Caco-2 (cell line): ENCODE data around the gene DMGDH. TPM values are rescaled to one million over a fixed set of nuclear protein-coding genes. Genes with fewer than 3 reads are reported as not detected.

ENCODE experiments used
- BruUV-seq: library from RNA; stranded (reverse); fragments of 400-500 nt; replicated peaks from 2 replicates; lab custom pipeline; 2021; lab: Mats Ljungman, UMichigan
- CTCF ChIA-PET: fragments of 300-600 bp; sonication (Branson Sonifier 250); formaldehyde crosslinking; loops from one replicate; lab custom pipeline; 2022; ENCODE audit warnings: antibody characterized with exemption; lab: Charles Lee
- POLR2A ChIA-PET: fragments of 300-600 bp; sonication (Branson Sonifier 250); formaldehyde crosslinking; loops from one replicate; lab custom pipeline; 2022; ENCODE audit warnings: antibody characterized with exemption; lab: Charles Lee
- DNase-seq, 2 experiments: peaks; one replicate each; pipeline versions ENCODE4 v3.0.0 to v3.0.0-alpha.2; 2020 to 2022
- H3K27me3 ChIP-seq: replicated peaks from 2 replicates; pipeline ENCODE4 v1.6.0; 2011; ENCODE audit warnings: low read length; ENCODE audit not compliant: control insufficient read depth, insufficient read depth
- H3K36me3 ChIP-seq: 2 replicates; pipeline ENCODE4 v1.5.1; 2011; ENCODE audit warnings: low read length; ENCODE audit not compliant: control insufficient read depth, insufficient read depth
- H3K4me1 ChIP-seq: fragments of 250-450 bp; sonication (Bioruptor Pico); 2 replicates; pipeline ENCODE4 v1.5.1; 2020; ENCODE audit warnings: mild to moderate bottlenecking
- H3K4me3 ChIP-seq: 2 replicates; pipeline ENCODE4 v1.5.1; 2011; ENCODE audit warnings: low read depth, mild to moderate bottlenecking, control low read depth, low read length
- H3K9me3 ChIP-seq: fragments of 250-450 bp; sonication (Bioruptor Pico); 2 replicates; pipeline ENCODE4 v1.5.1; 2020; ENCODE audit warnings: mild to moderate bottlenecking, moderate library complexity
- H3K27ac Mint-ChIP-seq: one replicate; pipeline ENCODE4 v1.8.0; 2022; ENCODE audit warnings: mixed read lengths; ENCODE audit not compliant: unreplicated experiment
- H3K27me3 Mint-ChIP-seq: one replicate; pipeline ENCODE4 v1.8.0; 2022; ENCODE audit warnings: mixed read lengths; ENCODE audit not compliant: insufficient read depth, unreplicated experiment
- H3K36me3 Mint-ChIP-seq: one replicate; pipeline ENCODE4 v1.8.0; 2022; ENCODE audit warnings: mild to moderate bottlenecking, mixed read lengths; ENCODE audit not compliant: insufficient read depth, unreplicated experiment
- H3K4me1 Mint-ChIP-seq: one replicate; pipeline ENCODE4 v1.8.0; 2022; ENCODE audit warnings: low read depth, mixed read lengths; ENCODE audit not compliant: unreplicated experiment
- H3K4me3 Mint-ChIP-seq: one replicate; pipeline ENCODE4 v1.8.0; 2022; ENCODE audit warnings: mild to moderate bottlenecking, moderate library complexity, mixed read lengths; ENCODE audit not compliant: unreplicated experiment
- H3K9me3 Mint-ChIP-seq: one replicate; pipeline ENCODE4 v1.8.0; 2022; ENCODE audit warnings: mixed read lengths; ENCODE audit not compliant: unreplicated experiment
- CTCF ChIP-seq, 2 experiments: fragments of 200-600 bp in 1 of 2; IDR thresholded peaks; 1 replicate in 1 of 2; 2 replicates in 1 of 2; pipeline versions ENCODE4 v1.5.1 to v1.8.0; 2011 to 2022; ENCODE audit warnings: antibody characterized with exemption in 1 of 2, control low read depth in 1 of 2, inconsistent platforms in 1 of 2, low read depth in 1 of 2, low read length in 1 of 2, mild to moderate bottlenecking in 1 of 2, moderate library complexity in 1 of 2; ENCODE audit not compliant: insufficient read depth in 1 of 2, severe bottlenecking in 1 of 2, unreplicated experiment in 1 of 2
- intact Hi-C: fragments of 100-400 bp; cut with micrococcal nuclease; formaldehyde crosslinking; loops from one replicate; pipeline ENCODE4 v1.10.0; 2022; ENCODE audit not compliant: unreplicated experiment
- total RNA-seq: library from RNA; stranded (reverse); gene quantifications from 2 replicates; pipeline ENCODE4 v1.2.3, GENCODE V29; 2022

Gene DMGDH
- total RNA-seq, 1 experiment from 2014 or later, result 1.8 TPM

- Mint-ChIP-seq H3K4me3 (no peak overlapping the region), H3K27me3 (no peaks in the 10 kb centered on the region), H3K4me1 (no peaks in the 10 kb centered on the region), H3K36me3 (no peaks in the 10 kb centered on the region), H3K27ac (no peak overlapping the region), H3K9me3 (no peaks in the 10 kb centered on the region)
- no peak for DNase-seq
- ChIA-PET CTCF (no interaction called here), POLR2A (no interaction called here)
- intact Hi-C loops, result no loop called here
- no TSS peak for BruUV-seq
- TF ChIP-seq CTCF (IDR thresholded peaks at IDR 0.05; ENCODE audit: insufficient read depth in 1 of 2, low read depth in 1 of 2, low read length in 1 of 2, severe bottlenecking in 1 of 2, unreplicated experiment in 1 of 2), result no peak
- Histone ChIP-seq H3K27me3 (no peaks in the 10 kb centered on the region), H3K36me3 (no peaks in the 10 kb centered on the region), H3K9me3 (no peaks in the 10 kb centered on the region), H3K4me3 (no peak overlapping the region), H3K4me1 (no peaks in the 10 kb centered on the region)
Observed at GRCh38 chr5:79031485-79031867, 38.0 kb downstream of the DMGDH start.

GRCh38 chr5:79030663-79031484 is 38.6 kb downstream of the DMGDH start:
- BruUV-seq, result no TSS peak
- intact Hi-C loops, result no loop called here
- H3K4me1 Mint-ChIP-seq, result no peaks in the 10 kb centered on the region
- DNase-seq, result no peak
- CTCF ChIA-PET, result interaction anchor here (0.7 kb wide), 1 partner anchor 367 kb away, joined by 3 read pairs; no protein-coding TSS in a partner anchor
- no peaks in the 10 kb centered on the region for H3K27me3 Mint-ChIP-seq
- H3K36me3 Mint-ChIP-seq, result no peaks in the 10 kb centered on the region
- H3K27me3 ChIP-seq, result no peaks in the 10 kb centered on the region
- no peaks in the 10 kb centered on the region for H3K9me3 Mint-ChIP-seq
- H3K4me3 Mint-ChIP-seq, result no peak overlapping the region
- no peak overlapping the region for H3K4me3 ChIP-seq
- no peak overlapping the region for H3K27ac Mint-ChIP-seq
- TF ChIP-seq CTCF (IDR thresholded peaks at IDR 0.05; ENCODE audit: insufficient read depth in 1 of 2, low read depth in 1 of 2, low read length in 1 of 2, severe bottlenecking in 1 of 2, unreplicated experiment in 1 of 2), result no peak
- POLR2A ChIA-PET, result interaction anchor here (0.5 kb wide), 1 partner anchor 102 kb away, joined by 11 read pairs; no protein-coding TSS in a partner anchor
- H3K36me3 ChIP-seq, result no peaks in the 10 kb centered on the region
- no peaks in the 10 kb centered on the region for H3K4me1 ChIP-seq
- no peaks in the 10 kb centered on the region for H3K9me3 ChIP-seq

- no peaks in the 10 kb centered on the region for H3K27me3 ChIP-seq
- Mint-ChIP-seq H3K36me3 (no peaks in the 10 kb centered on the region), H3K27ac (no peak overlapping the region), H3K27me3 (no peaks in the 10 kb centered on the region), H3K9me3 (no peaks in the 10 kb centered on the region), H3K4me1 (peaks cover 10% of the 10 kb centered on the region), H3K4me3 (peak overlapping the region; percentile 34)
- H3K36me3 ChIP-seq, result no peaks in the 10 kb centered on the region
- POLR2A ChIA-PET, result no interaction called here
- H3K9me3 ChIP-seq, result no peaks in the 10 kb centered on the region
- CTCF ChIA-PET, result interaction anchor here (0.5 to 10.9 kb wide), 13 partner anchors 9 to 749 kb away, joined by 3 to 245 read pairs (median 4); partner anchors contain the start of gene TENT2
- BruUV-seq, result no TSS peak
- H3K4me1 ChIP-seq, result no peaks in the 10 kb centered on the region
- no peak overlapping the region for H3K4me3 ChIP-seq
- peak; percentile 57 to 73 for DNase-seq
- intact Hi-C loops, result loop anchor here (1.0 to 10.0 kb wide), 4 partner anchors 108 to 440 kb away; no protein-coding TSS in a partner anchor
- peak; percentile 92 to 94 for TF ChIP-seq CTCF (IDR thresholded peaks at IDR 0.05; ENCODE audit: insufficient read depth in 1 of 2, low read depth in 1 of 2, low read length in 1 of 2, severe bottlenecking in 1 of 2, unreplicated experiment in 1 of 2)
Observed at GRCh38 chr5:79025054-79025472, 44.4 kb downstream of the DMGDH start.
